ENCODE measurements around the gene ZNF418. TPM values are rescaled to one million over a fixed set of nuclear protein-coding genes. Genes with fewer than 3 reads are reported as not detected.
A peak's percentile ranks its signal among the peaks of the same experiment; 100 is the strongest.
"Not testable (repeated sequence)": the region's sequence is repeated elsewhere in the genome, so short reads cannot be mapped to it uniquely, and the experiment has no call there.

The ZNF418 gene
- total RNA-seq, 1 donor from 2014 or later: 3.1 TPM

GRCh38 chr19:57890706-57891105 is 44.5 kb downstream of the ZNF418 start:
- peak; percentile 84 for DNase-seq (ENCODE audit: low read depth)

- DNase-seq (ENCODE audit: low read depth): peak; percentile 80
Observed at GRCh38 chr19:57888560-57889231, 46.5 kb downstream of the ZNF418 start, which contains the start of gene ZNF814. Gene ZNF814 (minus strand): TSS chr19:57889037. CDS start chr19:57888802, 235 bp downstream.

- no peak for DNase-seq (ENCODE audit: low read depth)
Observed at GRCh38 chr19:57888107-57888559, 47.1 kb downstream of the ZNF418 start.

- no peak for DNase-seq (ENCODE audit: low read depth)
Observed at GRCh38 chr19:57887195-57887941, 47.8 kb downstream of the ZNF418 start.

GRCh38 chr19:57886046-57886445 is 49.2 kb downstream of the ZNF418 start:
- DNase-seq (ENCODE audit: low read depth): no peak

GRCh38 chr19:57873883-57874799 is 61.1 kb downstream of the ZNF418 start:
- DNase-seq (ENCODE audit: low read depth): not testable (repeated sequence)

- DNase-seq (ENCODE audit: low read depth): no peak
Observed at GRCh38 chr19:57872450-57872849, 62.8 kb downstream of the ZNF418 start.

Other genes with a start within 250 kb of the ZNF418 start
- gene ZNF154, start 226.2 kb downstream of the ZNF418 start, total RNA-seq: 1.4 and 2.0 TPM in 2 replicates
- 4.3 and 7.0 TPM in 2 replicates for gene ZNF671, start 207.8 kb downstream of the ZNF418 start, total RNA-seq
- 15.0 and 15.4 TPM in 2 replicates for gene ZNF776, start 188.6 kb downstream of the ZNF418 start, total RNA-seq
- gene ZNF586, start 165.7 kb downstream of the ZNF418 start, total RNA-seq: 18.8 and 20.5 TPM in 2 replicates
- gene ZNF552, start 120.5 kb downstream of the ZNF418 start, total RNA-seq: 2.0 and 2.5 TPM in 2 replicates
- 4.8 and 5.7 TPM in 2 replicates for gene ZNF587B, start 105.1 kb downstream of the ZNF418 start, total RNA-seq
- gene ZNF587, start 85.5 kb downstream of the ZNF418 start, total RNA-seq: 13.5 and 13.8 TPM in 2 replicates
- 3.1 and 7.2 TPM in 2 replicates for gene ZNF814, start 46.4 kb downstream of the ZNF418 start, total RNA-seq
- 8.1 and 10.9 TPM in 2 replicates for gene ZNF417, start 18.8 kb downstream of the ZNF418 start, total RNA-seq
- gene ZNF256, start 12.3 kb upstream of the ZNF418 start, total RNA-seq: 3.1 and 3.9 TPM in 2 replicates
- 0.21 and 0.52 TPM in 2 replicates for gene C19orf18, start 39.1 kb upstream of the ZNF418 start, total RNA-seq
- gene ZNF606, start 67.4 kb upstream of the ZNF418 start, total RNA-seq: 16.6 and 22.1 TPM in 2 replicates
- gene ZSCAN1, start 98.6 kb upstream of the ZNF418 start, total RNA-seq: not detected in 2 replicates
- 0.51 and 0.62 TPM in 2 replicates for gene ZNF135, start 123.9 kb upstream of the ZNF418 start, total RNA-seq
- gene ZSCAN18, start 162.8 kb upstream of the ZNF418 start, total RNA-seq: 85.6 and 96.7 TPM in 2 replicates
- gene ZNF329, start 215.4 kb upstream of the ZNF418 start, total RNA-seq: 11.2 and 13.2 TPM in 2 replicates
- gene ZNF274, start 247.7 kb upstream of the ZNF418 start, total RNA-seq: 13.8 and 15.2 TPM in 2 replicates